NCI-H524 (cell line): ENCODE measurements around the gene SLC25A52.
"Not testable (repeated sequence)": the region's sequence is repeated elsewhere in the genome, so short reads cannot be mapped to it uniquely, and the experiment has no call there.

ENCODE experiments used
- DNase-seq, 2 experiments: peaks; one replicate each; lab custom pipeline; 2025; lab: John Stamatoyannopoulos, UW

Gene SLC25A52, protein sequence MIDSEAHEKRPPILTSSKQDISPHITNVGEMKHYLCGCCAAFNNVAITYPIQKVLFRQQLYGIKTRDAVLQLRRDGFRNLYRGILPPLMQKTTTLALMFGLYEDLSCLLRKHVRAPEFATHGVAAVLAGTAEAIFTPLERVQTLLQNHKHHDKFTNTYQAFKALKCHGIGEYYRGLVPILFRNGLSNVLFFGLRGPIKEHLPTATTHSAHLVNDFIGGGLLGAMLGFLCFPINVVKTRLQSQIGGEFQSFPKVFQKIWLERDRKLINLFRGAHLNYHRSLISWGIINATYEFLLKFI

DNA sequence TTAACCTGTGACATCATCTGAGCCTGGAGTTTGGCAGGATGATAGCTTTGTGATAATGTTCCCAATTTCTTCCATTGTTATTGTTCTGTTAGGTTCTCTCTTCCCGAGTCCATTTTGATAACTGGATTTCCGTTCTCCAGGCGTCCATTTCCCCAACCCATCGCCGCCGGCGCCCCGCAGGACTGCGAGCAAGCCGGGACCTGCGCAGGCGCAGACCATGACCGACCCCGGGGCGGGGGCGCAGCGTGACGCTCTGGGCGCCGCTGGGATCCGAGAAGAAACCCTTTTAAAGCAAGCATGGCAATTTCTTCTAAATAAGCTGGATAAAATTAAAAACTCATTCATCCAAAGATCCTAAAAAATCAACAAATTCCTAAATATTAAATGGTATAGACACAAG, at the start of gene SLC25A52:
Gene SLC25A52 (minus strand): TSS at position 186 of the 400 bp plus-strand sequence. CDS start 219 bp downstream, outside the sequence.
- no peak for DNase-seq

DNA sequence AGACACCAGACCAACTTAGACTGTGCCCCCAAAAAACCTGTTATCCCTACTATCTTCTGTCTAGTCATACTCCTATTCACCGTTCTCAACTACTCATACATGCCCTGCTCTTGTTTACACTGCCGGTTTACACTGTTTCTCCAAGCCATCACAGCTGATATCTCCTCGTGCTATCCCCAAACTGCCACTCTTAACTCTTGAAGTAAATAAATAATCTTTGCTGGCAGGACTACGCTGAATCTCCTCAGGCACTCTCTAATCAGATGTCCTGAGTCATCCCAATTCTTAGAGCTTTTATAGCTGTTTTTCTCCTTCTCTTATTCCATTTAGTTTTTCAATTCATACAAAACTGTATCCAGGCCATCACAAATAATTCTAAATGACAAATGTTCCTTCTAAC, 48.4 kb upstream of the SLC25A52 start:
- DNase-seq, result not testable (repeated sequence)

DNA sequence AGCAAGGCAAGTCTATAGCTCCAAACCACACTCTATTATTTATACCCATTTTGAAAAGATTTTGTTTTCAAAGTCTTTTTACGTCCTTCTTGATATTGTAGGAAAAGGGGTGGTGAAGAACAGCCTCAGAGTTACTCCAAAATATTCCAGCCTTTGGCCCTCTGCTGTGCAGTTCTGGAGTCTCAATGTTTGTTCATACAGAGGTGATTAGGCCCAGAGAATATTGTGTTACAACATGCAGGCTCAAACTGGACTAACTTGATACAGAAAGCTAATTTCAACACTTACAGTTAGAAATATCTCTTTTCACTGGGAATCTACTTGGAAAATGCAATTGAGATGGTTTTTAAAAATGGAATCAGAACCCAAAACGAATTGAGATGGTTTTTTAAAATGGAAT, 40.4 kb upstream of the SLC25A52 start:
- DNase-seq, result no peak

DNA sequence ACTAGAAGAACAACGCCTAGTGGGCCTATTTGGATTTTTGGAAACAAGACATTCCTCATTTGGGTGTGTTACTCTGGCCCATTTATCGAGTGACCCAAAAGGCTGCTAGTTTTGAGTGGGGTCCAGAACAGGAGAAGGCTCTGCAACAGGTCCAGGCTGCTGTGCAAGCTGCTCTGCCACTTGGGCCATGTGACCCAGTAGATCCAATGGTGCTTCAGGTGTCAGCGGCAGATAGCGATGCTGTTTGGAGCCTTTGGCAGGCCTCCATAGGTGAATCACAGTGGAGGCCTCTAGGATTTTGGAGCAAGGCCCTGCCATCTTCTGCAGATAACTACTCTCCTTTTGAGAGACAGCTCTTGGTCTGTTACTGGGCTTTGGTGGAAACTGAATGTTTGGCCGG, 38.6 kb upstream of the SLC25A52 start:
- not testable (repeated sequence) for DNase-seq

DNA sequence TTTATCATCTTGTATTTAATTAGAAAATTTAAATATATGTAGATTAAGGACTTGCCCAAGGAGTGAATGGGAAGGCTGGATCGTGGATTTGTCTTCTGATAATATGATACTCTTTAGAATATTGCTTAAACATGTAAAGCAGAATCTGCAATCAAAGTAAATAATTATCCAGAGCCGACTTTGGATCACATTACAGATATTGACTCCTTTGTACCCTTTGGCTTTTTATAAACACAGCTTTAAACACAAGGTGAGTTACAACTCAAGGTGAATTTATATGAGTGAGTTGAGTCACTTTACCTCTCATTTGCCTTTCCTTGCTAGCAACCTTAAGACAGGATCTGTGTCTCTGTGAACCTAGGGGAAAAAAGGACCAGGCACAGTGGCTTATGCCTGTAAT, 37.7 kb upstream of the SLC25A52 start:
- DNase-seq, result no peak

DNA sequence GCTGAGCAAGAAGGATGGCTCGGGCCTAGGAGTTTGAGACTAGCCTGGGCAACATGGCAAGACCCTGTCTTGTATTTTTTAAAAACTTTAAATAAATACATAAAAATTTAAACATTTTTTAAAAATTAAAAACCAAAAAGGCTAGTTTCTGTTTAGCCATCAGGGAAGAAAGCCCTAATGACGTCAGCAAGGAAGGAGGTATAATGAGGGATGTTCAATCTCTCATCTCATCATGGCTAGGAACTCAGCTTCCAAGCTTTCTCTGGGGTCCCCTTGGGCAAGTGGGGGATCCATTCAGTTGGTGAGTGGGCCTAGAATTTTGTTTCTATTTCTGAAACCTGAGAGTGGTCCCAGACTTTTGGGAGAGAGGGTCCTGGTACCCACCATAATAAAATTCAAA, 35.1 kb upstream of the SLC25A52 start:
- no peak for DNase-seq

DNA sequence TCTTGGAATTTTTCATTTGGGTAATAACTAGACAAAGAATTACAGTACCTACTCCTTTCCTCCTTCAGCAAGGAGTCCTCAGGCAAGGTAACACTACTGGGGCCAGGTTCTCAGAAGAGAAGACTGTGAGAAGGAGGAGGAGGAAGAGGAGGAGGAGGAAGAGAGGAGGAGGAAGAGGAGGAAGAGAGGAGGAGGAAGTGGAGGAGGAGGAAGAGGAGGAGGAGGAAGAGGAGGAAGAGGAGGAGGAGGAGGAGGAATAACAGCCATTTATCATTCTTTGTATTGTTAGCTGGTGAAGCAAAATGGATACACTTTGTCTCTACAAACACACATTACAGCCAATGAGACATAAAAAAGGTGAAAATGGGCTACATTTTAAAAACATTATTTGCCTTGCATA, 32.9 kb upstream of the SLC25A52 start:
- no peak for DNase-seq

DNA sequence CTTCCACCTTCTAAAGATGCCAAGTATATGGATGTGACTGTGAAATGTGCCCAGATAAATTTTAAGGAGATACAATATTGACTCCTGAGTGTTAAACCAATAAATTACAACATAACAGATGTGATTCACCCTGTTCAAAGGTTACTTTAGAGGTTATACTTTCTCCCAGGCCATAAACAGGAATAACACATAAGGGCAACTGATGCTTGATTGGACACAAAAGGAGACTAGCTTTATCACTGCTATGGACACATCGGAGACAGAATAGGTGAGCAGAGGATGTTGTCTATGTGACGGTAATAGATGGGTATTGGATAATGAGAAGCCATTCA, 31.9 kb upstream of the SLC25A52 start:
- DNase-seq, result no peak

DNA sequence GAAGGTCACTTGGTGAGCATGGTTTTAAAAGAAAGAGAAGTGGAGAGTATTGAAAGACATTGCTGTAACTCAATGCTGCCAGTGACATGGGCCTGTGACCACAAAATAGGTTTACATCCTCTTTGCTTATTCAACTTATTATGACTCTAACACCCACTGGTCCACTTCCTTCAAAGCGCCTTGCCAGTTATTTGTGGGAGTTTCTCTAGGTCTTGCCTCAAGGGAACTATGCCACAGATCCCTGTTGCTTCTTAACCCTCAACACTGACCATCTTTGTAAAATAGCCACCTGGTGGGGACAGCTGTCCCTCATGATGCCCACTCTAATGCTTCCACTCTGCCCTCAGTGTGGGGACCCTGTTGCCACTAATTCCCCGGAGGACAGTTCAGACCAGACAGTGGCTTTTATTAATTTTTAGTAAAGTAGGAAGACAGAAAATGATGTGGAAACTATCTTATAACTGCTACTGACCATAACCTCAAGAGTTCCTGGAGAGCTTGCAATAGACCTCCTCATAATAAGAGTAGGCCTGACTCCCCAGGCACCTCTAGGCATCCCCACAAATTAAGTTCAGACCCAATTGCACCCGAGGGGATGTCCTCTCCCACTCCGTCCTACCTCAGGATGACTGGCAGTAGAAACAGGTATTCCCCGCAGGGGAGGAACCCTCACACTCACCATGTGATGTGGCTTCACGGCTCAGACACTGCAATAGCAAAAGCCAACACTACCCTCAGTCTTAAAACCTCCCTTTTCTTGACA, 31.3 kb upstream of the SLC25A52 start:
- no peak for DNase-seq

DNA sequence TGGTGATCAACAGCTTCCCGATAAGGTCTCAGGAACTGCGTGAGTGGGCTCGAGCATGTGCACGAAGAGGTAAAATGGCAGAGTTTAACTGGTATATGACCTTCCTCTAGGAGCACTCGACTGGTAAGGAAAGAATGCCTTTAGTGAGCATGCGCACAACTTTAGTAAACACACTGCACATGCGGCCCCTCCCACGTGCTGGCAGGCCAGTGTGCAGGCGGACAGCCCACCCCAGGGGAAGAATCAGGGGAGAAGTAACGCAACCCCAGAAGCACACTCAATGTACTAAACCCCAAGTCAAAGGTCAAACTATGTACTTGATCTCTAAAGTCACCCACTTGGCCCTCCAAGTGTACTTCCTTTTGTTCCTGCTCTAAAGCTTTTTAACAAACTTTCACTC, 28.7 kb upstream of the SLC25A52 start:
- DNase-seq, result no peak

DNA sequence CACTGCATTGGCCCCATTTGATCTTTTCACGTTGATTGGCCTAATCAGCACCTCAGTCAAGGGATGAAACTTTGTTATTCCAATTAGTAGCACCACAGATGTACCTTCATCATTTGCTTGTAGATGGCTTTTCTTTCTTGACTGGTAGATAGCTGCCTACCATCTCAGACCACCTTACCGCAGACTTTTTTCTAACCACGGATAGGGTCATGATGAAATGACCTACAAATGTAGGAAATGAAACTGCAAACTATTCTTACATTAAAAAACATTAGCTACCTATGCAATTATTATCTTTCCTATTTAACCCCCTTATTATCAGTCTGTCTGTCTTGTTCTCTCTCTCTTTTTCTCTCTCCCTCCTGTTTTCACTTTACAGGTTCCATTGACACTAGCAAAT, 22.4 kb upstream of the SLC25A52 start:
- DNase-seq, result no peak

DNA sequence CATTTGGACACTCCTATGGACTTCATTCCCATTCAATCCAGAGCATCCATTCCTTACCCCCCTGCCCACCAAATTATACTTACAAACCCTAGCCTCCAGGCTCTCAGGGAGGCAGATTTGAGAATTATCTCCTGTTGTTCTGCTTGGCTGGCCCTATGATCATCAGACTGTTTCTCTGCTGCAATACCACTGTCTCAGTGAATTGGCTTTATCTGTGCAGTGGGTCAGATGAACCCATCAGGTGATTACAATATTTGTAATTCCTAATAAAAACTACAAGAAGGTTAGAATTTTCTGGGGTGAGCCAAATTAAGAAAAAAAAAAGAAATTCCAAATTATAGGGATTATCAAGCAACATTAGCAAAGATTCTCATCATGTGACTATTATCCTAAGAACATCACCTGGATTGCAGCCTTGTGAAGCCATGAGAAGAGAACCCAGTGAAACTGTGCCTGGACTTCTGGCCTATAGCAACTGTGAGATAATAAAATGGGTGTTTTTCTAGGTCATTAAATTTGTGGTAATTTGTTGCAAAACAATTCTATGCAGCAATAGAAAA, 17.8 kb upstream of the SLC25A52 start:
- no peak for DNase-seq

DNA sequence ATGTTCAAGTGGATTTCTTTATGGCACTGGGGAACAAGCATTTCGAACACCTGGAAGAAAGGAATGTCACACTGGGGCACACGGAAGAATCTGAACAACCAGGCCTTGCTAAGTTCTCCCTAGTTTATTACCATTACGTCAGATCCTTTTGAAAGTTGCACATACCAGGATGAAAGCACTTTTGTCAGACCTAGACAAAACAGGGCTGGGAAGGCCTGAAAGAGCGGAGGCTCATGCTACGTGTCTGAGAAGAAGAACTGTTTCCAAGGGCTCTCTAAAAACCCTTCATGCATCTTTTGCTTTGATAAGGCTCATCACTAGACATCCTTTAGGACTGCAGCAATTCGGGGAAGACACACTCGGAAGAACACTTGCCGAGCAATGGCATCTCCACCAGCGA, 15.4 kb upstream of the SLC25A52 start:
- no peak for DNase-seq

DNA sequence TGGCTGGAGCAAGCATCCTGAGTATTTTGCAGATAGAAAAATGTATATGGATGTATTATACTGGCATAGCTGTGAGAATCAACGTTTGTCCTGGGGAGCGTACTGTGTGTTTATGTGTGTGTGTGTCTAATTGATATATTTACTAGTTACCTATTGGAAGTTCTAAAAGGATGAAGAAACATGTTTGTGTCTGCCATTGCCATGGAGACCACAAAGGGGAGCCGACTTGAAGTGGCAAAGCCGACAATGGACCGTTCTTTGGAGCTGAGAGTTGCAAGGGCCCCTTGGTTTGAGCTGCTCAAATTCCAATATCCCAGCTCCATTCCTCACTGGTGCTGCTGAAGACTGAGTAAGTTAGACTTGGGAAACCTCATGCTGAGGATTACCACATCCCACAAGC, 14.3 kb upstream of the SLC25A52 start:
- DNase-seq, result no peak

DNA sequence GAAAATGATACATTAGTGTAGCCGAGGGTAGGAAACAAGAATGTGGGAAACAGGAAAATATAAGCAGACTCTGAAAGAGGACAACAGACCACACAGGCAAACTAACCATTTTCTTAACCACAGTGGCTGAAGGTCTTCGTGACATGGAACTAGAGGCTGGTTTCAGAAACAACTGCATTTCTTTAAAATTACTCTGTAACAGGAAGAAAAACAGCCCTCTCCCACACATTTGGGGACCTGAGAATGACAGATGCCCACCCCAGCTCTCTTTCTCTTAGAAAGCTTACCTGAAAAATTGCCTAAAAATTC, 13.8 kb upstream of the SLC25A52 start:
- DNase-seq, result no peak

DNA sequence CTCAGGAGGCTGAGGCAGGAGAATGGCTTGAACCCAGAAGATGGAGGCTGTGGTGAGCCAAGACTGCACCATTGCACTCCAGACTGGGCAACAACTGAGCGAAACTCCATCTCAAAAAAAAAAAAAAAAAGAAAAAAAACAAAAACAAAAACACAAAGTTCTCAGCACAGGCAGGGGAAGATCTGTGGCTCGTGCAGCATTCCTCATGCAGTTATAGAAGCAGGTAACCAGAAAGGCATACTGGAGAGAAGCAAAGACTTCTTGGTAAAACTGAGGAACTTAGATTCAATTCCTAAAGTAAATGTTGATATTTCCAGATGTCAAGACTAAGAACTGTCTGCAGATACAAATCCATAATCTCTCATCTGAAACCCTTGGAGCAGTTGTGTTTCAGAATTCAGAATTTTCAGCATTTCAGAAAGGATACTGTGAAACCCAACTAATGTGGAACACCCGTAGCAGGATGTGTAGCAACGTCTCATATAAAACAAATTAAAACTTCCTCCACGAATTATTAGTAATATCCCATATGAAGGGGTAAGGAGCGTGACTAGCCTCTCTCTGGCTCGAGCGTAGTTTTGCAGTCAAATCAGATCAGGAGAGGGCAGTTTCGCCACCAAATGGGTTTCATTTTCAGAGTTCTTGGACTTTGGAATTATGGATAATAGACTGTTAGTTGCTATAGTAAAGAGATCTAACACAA, 13.2 kb upstream of the SLC25A52 start:
- DNase-seq, result no peak

DNA sequence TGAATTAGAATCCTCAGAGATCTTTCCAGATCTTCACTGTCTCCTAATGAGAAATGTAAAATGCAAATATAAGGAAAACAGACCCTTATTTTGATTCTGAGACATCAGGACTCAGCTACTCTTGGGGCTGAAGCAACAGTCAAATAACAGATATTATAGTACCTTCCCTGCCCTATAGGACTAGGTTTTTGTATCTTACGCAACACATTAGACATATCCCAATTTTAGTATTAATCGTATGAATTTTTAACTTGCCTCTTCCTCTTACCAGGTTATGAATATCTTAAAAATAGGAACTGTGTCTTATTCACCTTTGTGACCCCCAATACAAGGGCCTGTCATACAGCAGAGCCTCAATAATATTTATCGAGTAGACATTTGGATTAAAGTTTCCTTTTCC, 12.0 kb upstream of the SLC25A52 start:
- no peak for DNase-seq

DNA sequence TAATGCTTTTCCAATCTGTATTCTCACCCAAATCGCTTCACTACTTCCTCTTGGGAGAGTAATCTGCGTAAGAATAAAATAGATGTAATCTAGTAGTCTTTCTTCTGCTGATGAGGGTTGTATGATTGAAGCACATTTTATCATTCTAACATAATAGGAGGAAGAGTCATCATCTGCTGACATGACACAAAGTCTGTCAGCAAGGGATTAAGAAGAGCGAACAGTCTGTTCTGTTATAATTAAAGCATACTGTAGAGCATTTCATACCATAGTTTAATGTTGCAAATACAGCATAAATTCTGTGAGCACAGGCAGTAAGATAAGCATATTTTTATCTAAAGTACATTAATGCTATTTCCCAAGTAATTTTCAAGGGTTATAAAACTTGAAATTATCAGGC, 10.4 kb downstream of the SLC25A52 start:
- DNase-seq, result peak in 1 of 2 experiments; percentile 44

DNA sequence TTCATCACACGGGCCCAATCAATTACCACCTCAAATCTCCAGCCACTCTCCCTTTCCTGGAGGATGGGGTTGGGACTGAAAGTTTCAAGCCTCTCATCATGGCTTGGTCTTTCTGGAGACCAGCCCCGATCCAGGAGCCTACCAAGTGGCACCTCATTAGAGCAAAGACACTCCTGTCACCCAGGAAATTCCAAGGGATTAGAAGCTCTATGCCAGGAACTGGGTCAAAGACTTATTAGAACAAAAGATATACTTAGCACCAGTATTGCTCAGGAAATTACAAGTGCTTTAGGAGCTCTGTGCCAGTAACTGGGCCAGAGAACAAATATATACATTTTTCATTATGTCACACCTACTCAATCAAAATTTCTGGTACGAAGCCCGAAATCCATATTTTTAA, 14.3 kb downstream of the SLC25A52 start:
- DNase-seq, result no peak

DNA sequence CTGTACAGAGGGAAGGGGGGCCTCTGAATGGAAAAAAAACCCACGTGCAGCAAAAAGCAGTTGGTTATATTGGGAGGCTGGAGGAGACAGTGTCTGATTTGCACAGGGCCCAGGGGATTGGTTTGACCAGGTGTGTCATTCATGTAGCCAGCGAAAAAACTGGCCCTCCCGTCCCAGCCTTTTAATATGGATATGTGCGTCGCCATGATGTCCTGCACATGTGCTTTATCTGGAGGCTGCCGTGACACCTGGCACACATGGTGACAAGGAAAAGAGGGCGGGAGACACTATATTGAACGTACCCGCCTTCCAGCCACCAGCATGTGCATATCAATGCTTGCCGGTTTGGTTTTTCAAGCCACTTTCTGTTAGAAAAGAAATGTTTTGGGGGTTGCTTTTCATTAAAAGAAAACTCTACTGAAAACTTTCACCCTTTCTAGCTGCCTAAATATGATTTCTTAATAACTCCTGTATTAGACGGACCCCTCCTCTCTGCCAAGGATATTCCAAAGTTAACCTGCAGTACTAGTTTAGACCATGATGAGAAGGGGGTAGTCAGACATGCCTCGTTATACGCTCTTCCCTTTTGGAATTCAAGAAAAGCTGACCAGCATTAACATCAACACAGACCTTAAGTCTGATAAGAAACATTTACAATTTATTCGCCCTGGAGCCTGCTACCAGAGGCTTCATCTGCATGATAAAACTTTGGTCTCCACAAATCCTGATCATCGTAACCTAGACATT, 16.2 kb downstream of the SLC25A52 start:
- DNase-seq, result no peak

DNA sequence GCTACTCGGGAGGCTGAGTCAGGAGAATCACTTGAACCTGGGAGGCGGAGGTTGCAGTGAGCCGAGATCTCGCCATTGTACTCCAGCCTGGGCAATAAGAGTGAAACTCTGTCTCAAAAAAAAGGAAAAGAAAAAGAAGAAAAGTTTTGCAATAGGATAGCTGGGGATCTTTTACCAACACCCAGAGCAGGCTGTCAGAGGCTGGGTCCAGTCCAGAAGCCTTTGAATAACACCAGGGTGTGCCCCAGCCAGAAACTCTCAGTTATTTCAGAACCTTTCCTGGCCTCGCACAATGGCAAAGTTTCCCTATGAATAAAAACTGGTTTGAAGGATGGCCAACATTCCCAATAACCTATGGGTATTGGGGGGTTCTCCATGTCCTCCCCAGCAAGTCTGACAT, 17.1 kb downstream of the SLC25A52 start:
- DNase-seq, result not testable (repeated sequence)

DNA sequence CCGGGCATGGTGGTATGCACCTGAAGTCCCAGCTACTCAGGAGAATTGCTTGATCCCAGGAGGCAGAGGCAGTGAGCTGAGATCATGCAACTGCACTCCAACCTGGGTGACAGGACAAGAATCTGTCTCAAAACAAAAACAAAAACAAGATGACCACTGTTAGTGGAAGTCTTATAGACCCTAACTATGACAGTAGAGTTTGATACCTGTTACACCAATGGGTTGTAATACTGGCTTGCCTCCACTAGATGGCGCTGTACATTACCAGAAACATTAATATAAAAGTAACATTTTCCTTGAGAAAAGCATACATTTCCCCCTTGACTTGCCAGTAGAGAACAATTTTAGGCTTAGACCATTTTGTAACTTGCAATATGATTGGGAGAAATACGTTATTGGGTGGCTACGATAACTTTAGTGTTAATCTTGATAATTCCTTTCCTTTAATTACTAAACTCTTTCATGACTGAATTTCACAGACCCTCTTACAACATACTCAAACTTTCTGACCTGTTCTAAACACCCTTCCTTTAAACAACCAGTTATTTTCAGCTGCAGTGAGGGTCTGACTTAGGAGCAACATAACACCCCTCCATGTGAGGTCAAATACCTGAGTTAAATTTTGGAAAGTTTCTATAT, 19.5 kb downstream of the SLC25A52 start:
- peak; percentile 10 to 43 for DNase-seq
